H1 (cell line): ENCODE data around the gene ENDOU. TPM values are rescaled to one million over a fixed set of nuclear protein-coding genes. Genes with fewer than 3 reads are reported as not detected.

ENCODE experiments used
- CTCF ChIA-PET: fragments of 300-600 bp; sonication (Branson Sonifier 250); formaldehyde crosslinking; loops from one replicate; lab custom pipeline; 2021; ENCODE audit not compliant: partially characterized antibody; lab: Charles Lee
- POLR2A ChIA-PET: fragments of 300-600 bp; sonication (Branson Sonifier 250); formaldehyde crosslinking; loops from one replicate; lab custom pipeline; 2021; ENCODE audit warnings: inconsistent platforms; ENCODE audit not compliant: partially characterized antibody; lab: Charles Lee
- DNase-seq, 2 experiments: peaks; one replicate each; pipeline versions ENCODE4 v3.0.0 to v3.0.0-alpha.2; 2010 to 2022; ENCODE audit warnings: low spot score in 2 of 2, low read depth in 1 of 2, mixed read lengths in 1 of 2
- FAIRE-seq: peaks from 2 replicates; lab custom pipeline; 2011; peaks lifted over from hg19 to GRCh38; lab: Jason Lieb, UNC
- H2AFZ ChIP-seq: 2 replicates; pipeline ENCODE4 v1.8.1; 2012; ENCODE audit warnings: low read length, inconsistent platforms
- H2AK5ac ChIP-seq: 2 replicates; pipeline ENCODE4 v1.6.1; 2013; ENCODE audit warnings: low read depth, low read length
- H2BK120ac ChIP-seq: replicated peaks from 2 replicates; pipeline ENCODE3; 2013; ENCODE audit warnings: low read depth, low read length, inconsistent platforms
- H2BK12ac ChIP-seq: 2 replicates; pipeline ENCODE4 v1.6.1; 2013; ENCODE audit warnings: low read depth, low read length
- H2BK15ac ChIP-seq: 2 replicates; pipeline ENCODE4 v1.6.1; 2013; ENCODE audit warnings: low read length
- H2BK20ac ChIP-seq: 2 replicates; pipeline ENCODE4 v1.6.1; 2013; ENCODE audit warnings: low read length
- H2BK5ac ChIP-seq: 2 replicates; pipeline ENCODE4 v1.6.1; 2013; ENCODE audit warnings: low read depth, low read length
- H3K14ac ChIP-seq: 2 replicates; pipeline ENCODE4 v1.6.1; 2013; ENCODE audit warnings: inconsistent platforms; ENCODE audit not compliant: insufficient read length
- H3K18ac ChIP-seq: 2 replicates; pipeline ENCODE4 v1.6.1; 2013; ENCODE audit warnings: low read length; ENCODE audit errors: extremely low read depth
- H3K23ac ChIP-seq: 2 replicates; pipeline ENCODE4 v1.6.1; 2013; ENCODE audit warnings: inconsistent platforms; ENCODE audit not compliant: insufficient read length
- H3K23me2 ChIP-seq: 2 replicates; pipeline ENCODE4 v1.6.1; 2013; ENCODE audit warnings: low read depth, low read length
- H3K27ac ChIP-seq: 2 replicates; pipeline ENCODE4 v1.6.1; 2011; ENCODE audit warnings: low read depth, low read length, inconsistent platforms
- H3K27me3 ChIP-seq, 4 experiments: replicated peaks in 1 of 4; 1 replicate in 1 of 4; 2 replicates in 3 of 4; pipeline versions ENCODE4 v1.6.1 to v1.8.1; 2011 to 2013; ENCODE audit warnings: low read length in 3 of 4, mild to moderate bottlenecking in 3 of 4, inconsistent platforms in 2 of 4, mixed read lengths in 2 of 4, moderate library complexity in 1 of 4; ENCODE audit not compliant: control insufficient read depth in 3 of 4, insufficient read depth in 3 of 4; ENCODE audit errors: extremely low read depth in 1 of 4
- H3K36me3 ChIP-seq, 4 experiments: 2 replicates each; pipeline versions ENCODE4 v1.6.1 to v1.8.1; 2011 to 2013; ENCODE audit warnings: mild to moderate bottlenecking in 4 of 4, low read length in 3 of 4, moderate library complexity in 2 of 4, control low read depth in 1 of 4, inconsistent platforms in 1 of 4; ENCODE audit not compliant: insufficient read depth in 4 of 4, control insufficient read depth in 2 of 4
- H3K4ac ChIP-seq: replicated peaks from 2 replicates; pipeline ENCODE3; 2013; ENCODE audit warnings: low read length, low read depth, mixed read lengths, inconsistent platforms; ENCODE audit not compliant: insufficient read length
- H3K4me1 ChIP-seq, 4 experiments: replicated peaks in 1 of 4; 1 replicate in 1 of 4; 2 replicates in 3 of 4; pipeline versions ENCODE4 v1.6.1 to v1.8.1; 2011 to 2013; ENCODE audit warnings: low read length in 3 of 4, inconsistent platforms in 2 of 4, mixed read lengths in 1 of 4; ENCODE audit not compliant: insufficient read depth in 4 of 4, control insufficient read depth in 3 of 4
- H3K4me2 ChIP-seq, 2 experiments: 2 replicates each; pipeline versions ENCODE4 v1.6.1 to v1.8.1; 2011 to 2013; ENCODE audit warnings: low read depth in 2 of 2, low read length in 2 of 2, control low read depth in 1 of 2, inconsistent platforms in 1 of 2, mild to moderate bottlenecking in 1 of 2; ENCODE audit not compliant: insufficient read depth in 1 of 2
- H3K4me3 ChIP-seq, 4 experiments: fragments of 200-600, 300-600 bp in 1 of 4; sonication (generic), shearing (Covaris generic), sonication (Bioruptor Twin) in 1 of 4; 2 replicates each; pipeline versions ENCODE4 v1.5.1 to v1.8.1; 2011 to 2016; ENCODE audit warnings: low read length in 4 of 4, low read depth in 3 of 4, control low read depth in 2 of 4, inconsistent platforms in 2 of 4, mild to moderate bottlenecking in 2 of 4, mixed read lengths in 1 of 4, moderate library complexity in 1 of 4; ENCODE audit not compliant: insufficient read depth in 2 of 4; ENCODE audit errors: extremely low read depth in 1 of 4
- H3K56ac ChIP-seq: replicated peaks from 2 replicates; pipeline ENCODE3; 2013; ENCODE audit warnings: low read depth, mild to moderate bottlenecking, mixed read lengths, low read length, inconsistent platforms; ENCODE audit not compliant: insufficient read length
- H3K79me1 ChIP-seq: 2 replicates; pipeline ENCODE4 v1.6.1; 2013; ENCODE audit warnings: low read depth, low read length, control low read depth
- H3K79me2 ChIP-seq, 2 experiments: 2 replicates each; pipeline versions ENCODE4 v1.6.1 to v1.8.1; 2012 to 2013; ENCODE audit warnings: low read length in 2 of 2, mild to moderate bottlenecking in 2 of 2, inconsistent platforms in 1 of 2; ENCODE audit not compliant: insufficient read depth in 2 of 2, control insufficient read depth in 1 of 2
- H3K9ac ChIP-seq, 4 experiments: replicated peaks in 1 of 4; 1 replicate in 1 of 4; 2 replicates in 3 of 4; pipeline versions ENCODE4 v1.6.1 to v1.8.1; 2011 to 2013; ENCODE audit warnings: low read depth in 3 of 4, low read length in 3 of 4, control low read depth in 2 of 4, mild to moderate bottlenecking in 2 of 4, moderate library complexity in 2 of 4, inconsistent platforms in 1 of 4; ENCODE audit errors: extremely low read depth in 1 of 4
- H3K9me3 ChIP-seq, 2 experiments: 2 replicates each; pipeline versions ENCODE4 v1.6.1 to v1.8.1; 2012 to 2013; ENCODE audit warnings: mild to moderate bottlenecking in 2 of 2, moderate library complexity in 2 of 2, control low read depth in 1 of 2, inconsistent platforms in 1 of 2, low read depth in 1 of 2, low read length in 1 of 2, mixed read lengths in 1 of 2; ENCODE audit not compliant: insufficient read depth in 2 of 2
- H4K20me1 ChIP-seq, 2 experiments: replicated peaks in 1 of 2; 2 replicates each; pipeline versions ENCODE3 to v1.8.1; 2011 to 2013; ENCODE audit warnings: inconsistent platforms in 2 of 2, low read length in 2 of 2, mild to moderate bottlenecking in 1 of 2; ENCODE audit not compliant: insufficient read depth in 2 of 2, control insufficient read depth in 1 of 2
- H4K5ac ChIP-seq: 2 replicates; pipeline ENCODE4 v1.6.1; 2013; ENCODE audit warnings: low read length, low read depth, mixed read lengths, inconsistent platforms; ENCODE audit not compliant: insufficient read length
- H4K8ac ChIP-seq: 2 replicates; pipeline ENCODE4 v1.8.0; 2013; ENCODE audit warnings: mild to moderate bottlenecking, moderate library complexity, low read length, inconsistent platforms; ENCODE audit not compliant: insufficient read depth; ENCODE audit errors: extremely low read depth
- H4K91ac ChIP-seq: replicated peaks from 2 replicates; pipeline ENCODE3; 2013; ENCODE audit warnings: low read length, mixed read lengths, inconsistent platforms; ENCODE audit not compliant: insufficient read length
- BACH1 ChIP-seq: IDR thresholded peaks from 2 replicates; pipeline ENCODE4 v1.6.1; 2012; ENCODE audit warnings: low read length, improper control_type of control experiment
- CHD1 ChIP-seq: IDR thresholded peaks from 2 replicates; pipeline ENCODE4 v1.6.1; 2012; ENCODE audit warnings: low read depth, low read length, improper control_type of control experiment
- GTF2F1 ChIP-seq: IDR thresholded peaks from 2 replicates; pipeline ENCODE4 v1.6.1; 2012; ENCODE audit warnings: low read depth, low read length, improper control_type of control experiment, borderline replicate concordance
- MAFK ChIP-seq: IDR thresholded peaks from 2 replicates; pipeline ENCODE4 v1.6.1; 2012; ENCODE audit warnings: low read depth, mild to moderate bottlenecking, improper control_type of control experiment, low read length
- NANOG ChIP-seq: IDR thresholded peaks from 2 replicates; pipeline ENCODE4 v1.6.1; 2011; ENCODE audit warnings: low read length, low read depth, mild to moderate bottlenecking, inconsistent platforms; ENCODE audit not compliant: insufficient read depth, poor library complexity, severe bottlenecking
- POLR2AphosphoS5 ChIP-seq: IDR thresholded peaks from 2 replicates; pipeline ENCODE4 v1.6.1; 2011; ENCODE audit warnings: low read depth, low read length
- SIX5 ChIP-seq: IDR thresholded peaks from 2 replicates; pipeline ENCODE4 v1.6.1; 2011; ENCODE audit warnings: mild to moderate bottlenecking, low read depth, low read length
- TAF1 ChIP-seq: IDR thresholded peaks from 2 replicates; pipeline ENCODE4 v1.6.1; 2011; ENCODE audit warnings: mild to moderate bottlenecking, low read depth, low read length
- WGBS, 2 experiments: shearing (Covaris generic) in 1 of 2; methylation state at CpG; one replicate each; pipeline versions ENCODE4 v1.1.6 to v1.1.7; 2013 to 2015; ENCODE audit warnings: low lambda C conversion rate in 2 of 2, mixed read lengths in 2 of 2, inconsistent platforms in 1 of 2, low coverage in 1 of 2, missing lambda C conversion rate in 1 of 2; ENCODE audit not compliant: insufficient replicate concordance in 2 of 2, insufficient coverage in 1 of 2, insufficient read length in 1 of 2; ENCODE audit errors: extremely low coverage in 1 of 2, missing lambda C conversion rate in 1 of 2; 5-methylcytosine and 5-hydroxymethylcytosine counted together
- polyA plus RNA-seq, 7 experiments: library from polyadenylated mRNA; depleted of rRNA in 3 of 7; stranded (reverse) in 5 of 7; unstranded in 2 of 7; fragments of >200 nt in 5 of 7; fragments of 200-250 nt in 2 of 7; gene quantifications; 1 replicate in 5 of 7; 2 replicates in 1 of 7; 4 replicates in 1 of 7; pipeline versions ENCODE4 v1.2.1 to v1.2.3, GENCODE V29; 2011 to 2013; ENCODE audit warnings: missing spikeins in 2 of 7, mixed read lengths in 2 of 7
- total RNA-seq: library from RNA; stranded (reverse); fragmentation: NEBNext Ultra II Directional; extraction: Animal tissue kit (Norgen Biotek cat#: 25700); gene quantifications from 2 replicates; pipeline ENCODE4 v1.2.1, GENCODE V29; 2021

ENDOU gene
- total and polyA plus RNA-seq, 2 of the 8 experiments (the other 6 are each of a cell fraction or from before 2014, with no cell fraction given), result not detected

GRCh38 chr12:47736216-47736615 is 10.9 kb upstream of the ENDOU start:
- POLR2A ChIA-PET, result interaction anchor here (0.7 to 3.2 kb wide), 11 partner anchors 12 to 169 kb away, joined by 3 to 10 read pairs (median 3); partner anchors contain the start of genes ENDOU, RAPGEF3 and VDR

More at GRCh38 chr12:47736216-47736615, 10.9 kb upstream of the ENDOU start:
- Histone ChIP-seq H3K14ac (no peak overlapping the region), H2BK20ac (no peak overlapping the region), H3K18ac (0 out of 2 replicates have a peak overlapping the region, but pooled peaks have one; percentile 24), H3K4me1 (peaks cover 3 to 19% (median 13%) of the 10 kb centered on the region in 4 experiments), H4K5ac (no peak overlapping the region), H3K36me3 (no peaks in the 10 kb centered on the region), H4K20me1 (no peaks in the 10 kb centered on the region), H3K23ac (no peak overlapping the region), H2BK12ac (no peak overlapping the region), H3K4me2 (no peak overlapping the region), H3K23me2 (no peaks in the 10 kb centered on the region), H2BK120ac (no peak overlapping the region), H3K4me3 (no peak overlapping the region), H3K9me3 (no peaks in the 10 kb centered on the region), H3K56ac (no peak overlapping the region), H2AFZ (no peak overlapping the region), H2AK5ac (no peak overlapping the region), H2BK15ac (no peak overlapping the region), H4K91ac (no peak overlapping the region), H3K79me1 (no peaks in the 10 kb centered on the region), H3K9ac (no peak overlapping the region), H3K4ac (no peak overlapping the region), H3K27me3 (peaks cover 0 to 2% (median 0%) of the 10 kb centered on the region in 4 experiments; a peak in 1 of 7 replicates), H2BK5ac (no peak overlapping the region), H3K79me2 (no peaks in the 10 kb centered on the region), H3K27ac (no peak overlapping the region), H4K8ac (no peak overlapping the region; the same call in 1 of the 2 replicates)
- FAIRE-seq (no peak), DNase-seq (no peak)
- TF ChIP-seq TAF1, result no peak
- no peak for TF ChIP-seq NANOG
- no peak for TF ChIP-seq BACH1
- TF ChIP-seq SIX5, result no peak
- TF ChIP-seq POLR2AphosphoS5, result no peak
- no peak for TF ChIP-seq GTF2F1
- no peak for TF ChIP-seq MAFK
- TF ChIP-seq CHD1, result no peak
- 80% methylated on average over 4 of the region's 4 CpGs; no CpG with 5 or more reads in 1 of the 2 experiments for WGBS, 2 experiments
- CTCF ChIA-PET, result interaction anchor here (0.8 to 64.6 kb wide), 11 partner anchors 10 to 102 kb away, joined by 3 to 2442 read pairs (median 7); partner anchors contain the start of genes ENDOU, RAPGEF3 and SLC48A1
